Breast epithelium (tissue), 4 donors: ENCODE results near the gene ITPR2. TPM values are rescaled to one million over a fixed set of nuclear protein-coding genes. Genes with fewer than 3 reads are reported as not detected.

Experiments used
- DNase-seq, 2 donors: peaks; one replicate each; pipeline ENCODE4 v3.0.0-alpha.2; 2019; ENCODE audit warnings: low spot score in 2 of 2
- H3K27ac ChIP-seq, 2 donors: fragments of 200-600 bp; sonication (generic) in 1 of 2; one replicate each; pipeline ENCODE4 v1.5.1; 2016 to 2019; ENCODE audit warnings: mild to moderate bottlenecking in 1 of 2
- H3K27me3 ChIP-seq, 2 donors: fragments of 200-600 bp; sonication (generic) in 1 of 2; one replicate each; pipeline versions ENCODE4 v1.5.1 to v1.6.0; 2017 to 2019; ENCODE audit warnings: control low read depth in 1 of 2, mild to moderate bottlenecking in 1 of 2
- H3K36me3 ChIP-seq: fragments of 200-600 bp; one replicate; pipeline ENCODE4 v1.5.1; 2019
- H3K4me1 ChIP-seq, 2 donors: fragments of 200-600 bp; sonication (generic); one replicate each; pipeline ENCODE4 v1.5.1; 2016 to 2019; ENCODE audit warnings: control low read depth in 1 of 2
- H3K4me3 ChIP-seq, 3 donors: fragments of 200-600 bp; sonication (generic); 1 replicate in 2 of 3; 2 replicates in 1 of 3; pipeline ENCODE4 v1.5.1; 2016 to 2019; ENCODE audit warnings: mild to moderate bottlenecking in 3 of 3, moderate library complexity in 2 of 3
- H3K9me3 ChIP-seq, 2 donors: fragments of 200-600 bp; sonication (generic) in 1 of 2; one replicate each; pipeline ENCODE4 v1.5.1; 2016 to 2019; ENCODE audit warnings: control low read depth in 1 of 2
- POLR2A ChIP-seq: fragments of 450-650 bp; IDR thresholded peaks from one replicate; pipeline ENCODE4 v1.6.1; 2016; ENCODE audit warnings: antibody characterized with exemption, mild to moderate bottlenecking, moderate library complexity
- POLR2AphosphoS5 ChIP-seq, 3 donors: sonication (generic); formaldehyde crosslinking; IDR thresholded peaks; one replicate each; pipeline ENCODE4 v1.6.1; 2017; ENCODE audit warnings: antibody characterized with exemption in 3 of 3
- intact Hi-C: fragments of 100-400 bp; cut with DNase I; formaldehyde crosslinking; loops from one replicate; pipeline ENCODE4 v1.15.1; 2023; ENCODE audit warnings: low total_unique reads
- total RNA-seq, 3 donors: library from RNA; depleted of rRNA; stranded (reverse); fragments of >200 nt; gene quantifications; one replicate each; pipeline ENCODE4 v1.1.0, GENCODE V29; 2016
- TF ChIP-seq, protein P1 (sequence below), 3 donors: fragments of 450-650 bp; IDR thresholded peaks; one replicate each; pipeline ENCODE4 v1.5.1; 2016 to 2017; ENCODE audit warnings: antibody characterized with exemption in 3 of 3, mild to moderate bottlenecking in 3 of 3, moderate library complexity in 3 of 3

The ITPR2 gene
- total RNA-seq, 3 donors from 2014 or later, result 47.2 to 95.0 (median 66.5) TPM

GRCh38 chr12:26631846-26632245 is 201.1 kb downstream of the ITPR2 start:
- Histone ChIP-seq H3K4me3 (no peak overlapping the region), H3K27me3 (no peaks in the 10 kb centered on the region), H3K27ac (no peak overlapping the region), H3K4me1 (no peaks in the 10 kb centered on the region), H3K9me3 (no peaks in the 10 kb centered on the region), H3K36me3 (no peaks in the 10 kb centered on the region)
- TF ChIP-seq POLR2A (no peak), POLR2AphosphoS5 (IDR thresholded peaks at IDR 0.05) (no peak)
- TF ChIP-seq, protein P1, sequence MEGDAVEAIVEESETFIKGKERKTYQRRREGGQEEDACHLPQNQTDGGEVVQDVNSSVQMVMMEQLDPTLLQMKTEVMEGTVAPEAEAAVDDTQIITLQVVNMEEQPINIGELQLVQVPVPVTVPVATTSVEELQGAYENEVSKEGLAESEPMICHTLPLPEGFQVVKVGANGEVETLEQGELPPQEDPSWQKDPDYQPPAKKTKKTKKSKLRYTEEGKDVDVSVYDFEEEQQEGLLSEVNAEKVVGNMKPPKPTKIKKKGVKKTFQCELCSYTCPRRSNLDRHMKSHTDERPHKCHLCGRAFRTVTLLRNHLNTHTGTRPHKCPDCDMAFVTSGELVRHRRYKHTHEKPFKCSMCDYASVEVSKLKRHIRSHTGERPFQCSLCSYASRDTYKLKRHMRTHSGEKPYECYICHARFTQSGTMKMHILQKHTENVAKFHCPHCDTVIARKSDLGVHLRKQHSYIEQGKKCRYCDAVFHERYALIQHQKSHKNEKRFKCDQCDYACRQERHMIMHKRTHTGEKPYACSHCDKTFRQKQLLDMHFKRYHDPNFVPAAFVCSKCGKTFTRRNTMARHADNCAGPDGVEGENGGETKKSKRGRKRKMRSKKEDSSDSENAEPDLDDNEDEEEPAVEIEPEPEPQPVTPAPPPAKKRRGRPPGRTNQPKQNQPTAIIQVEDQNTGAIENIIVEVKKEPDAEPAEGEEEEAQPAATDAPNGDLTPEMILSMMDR (IDR thresholded peaks at IDR 0.05), result no peak
- DNase-seq, result no peak
- intact Hi-C loops, result no loop called here

DNA sequence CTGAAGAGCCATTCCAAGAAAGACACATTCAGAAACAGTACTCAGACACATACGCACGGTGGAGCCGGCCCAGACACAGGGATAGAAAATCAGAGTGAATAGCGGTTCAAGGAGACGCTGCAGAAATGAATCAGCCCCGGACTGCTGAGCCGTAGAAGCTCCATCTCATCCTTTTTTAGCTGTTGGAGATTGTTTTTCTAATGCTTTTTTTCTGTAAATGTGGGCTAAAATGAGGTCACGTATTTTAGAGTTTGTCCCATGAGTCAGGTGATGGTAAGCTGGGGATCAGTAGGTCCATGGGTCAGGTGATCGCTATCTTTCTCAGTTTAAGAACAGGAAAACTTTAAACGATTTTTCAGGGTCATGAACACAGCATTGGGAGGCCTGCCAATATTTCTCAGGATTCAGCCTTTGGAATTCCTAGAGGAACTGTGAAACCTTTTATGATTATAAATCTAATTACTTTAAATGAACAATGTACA is 202.4 kb downstream of the ITPR2 start:
- no peak for DNase-seq
- TF ChIP-seq, protein P1 (IDR thresholded peaks at IDR 0.05), result no peak
- TF ChIP-seq POLR2A, result no peak
- no peaks in the 10 kb centered on the region for H3K9me3 ChIP-seq
- H3K27me3 ChIP-seq, result no peaks in the 10 kb centered on the region
- intact Hi-C loops, result no loop called here
- H3K27ac ChIP-seq, result no peak overlapping the region
- H3K36me3 ChIP-seq, result no peaks in the 10 kb centered on the region
- H3K4me1 ChIP-seq, result no peaks in the 10 kb centered on the region
- H3K4me3 ChIP-seq, result no peak overlapping the region

- intact Hi-C loops, result no loop called here
Measured at GRCh38 chr12:26629864-26630263, 203.1 kb downstream of the ITPR2 start.

DNA sequence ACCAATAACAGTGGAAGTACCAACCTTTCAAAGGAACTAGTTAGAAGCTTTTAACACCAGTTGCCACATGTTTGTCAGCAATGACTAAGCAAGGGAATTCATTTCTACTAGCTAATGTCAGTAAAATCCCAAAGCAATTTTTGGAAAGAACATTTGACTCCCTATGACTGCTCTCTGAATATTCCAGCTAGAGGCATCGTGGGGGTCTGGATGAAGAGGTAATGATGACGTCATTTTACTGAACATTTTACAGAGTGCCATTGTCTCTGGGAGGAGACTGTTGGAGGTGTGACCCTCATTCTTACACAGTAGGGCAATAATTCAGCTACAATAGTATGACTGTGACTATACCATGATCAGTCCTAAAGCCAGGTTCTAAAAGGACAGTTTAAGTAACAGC is 204.8 kb downstream of the ITPR2 start:
- TF ChIP-seq POLR2AphosphoS5 (IDR thresholded peaks at IDR 0.05) (no peak), POLR2A (no peak)
- TF ChIP-seq, protein P1 (IDR thresholded peaks at IDR 0.05), result no peak
- Histone ChIP-seq H3K36me3 (no peaks in the 10 kb centered on the region), H3K27me3 (no peaks in the 10 kb centered on the region), H3K4me1 (no peaks in the 10 kb centered on the region), H3K4me3 (no peak overlapping the region), H3K9me3 (no peaks in the 10 kb centered on the region), H3K27ac (no peak overlapping the region)
- intact Hi-C loops, result no loop called here
- DNase-seq, result no peak

More at GRCh38 chr12:26629864-26630263, 203.1 kb downstream of the ITPR2 start:
- Histone ChIP-seq H3K27me3 (no peaks in the 10 kb centered on the region), H3K36me3 (no peaks in the 10 kb centered on the region), H3K4me3 (no peak overlapping the region), H3K4me1 (no peaks in the 10 kb centered on the region), H3K9me3 (no peaks in the 10 kb centered on the region), H3K27ac (no peak overlapping the region)
- DNase-seq, result no peak
- TF ChIP-seq, protein P1 (IDR thresholded peaks at IDR 0.05), result no peak
- TF ChIP-seq POLR2A (no peak), POLR2AphosphoS5 (IDR thresholded peaks at IDR 0.05) (no peak)

- no peak for DNase-seq
- Histone ChIP-seq H3K36me3 (no peaks in the 10 kb centered on the region), H3K4me3 (no peak overlapping the region), H3K27me3 (no peaks in the 10 kb centered on the region), H3K9me3 (no peaks in the 10 kb centered on the region), H3K27ac (no peak overlapping the region), H3K4me1 (no peaks in the 10 kb centered on the region)
- intact Hi-C loops, result no loop called here
- TF ChIP-seq POLR2AphosphoS5 (IDR thresholded peaks at IDR 0.05), result no peak
- no peak for TF ChIP-seq POLR2A
- TF ChIP-seq, protein P1 (IDR thresholded peaks at IDR 0.05), result no peak
Measured at GRCh38 chr12:26627335-26627734, 205.7 kb downstream of the ITPR2 start.
